Transverse colon (tissue), 4 donors: ENCODE measurements around the gene RAB40C. TPM values are rescaled to one million over a fixed set of nuclear protein-coding genes. Genes with fewer than 3 reads are reported as not detected.

Experiments
- DNase-seq: peaks from one replicate; pipeline ENCODE4 v3.0.0-alpha.2; 2019
- H3K27ac ChIP-seq, 4 donors: fragments of 200-600 bp; sonication (generic); 2 replicates each; pipeline ENCODE4 v1.5.1; 2016 to 2018; ENCODE audit warnings: inconsistent platforms in 4 of 4
- H3K27me3 ChIP-seq: fragments of 200-600 bp; sonication (generic); 2 replicates; pipeline ENCODE4 v1.5.1; 2017; ENCODE audit warnings: inconsistent platforms
- H3K36me3 ChIP-seq, 4 donors: fragments of 200-600 bp; sonication (generic); 2 replicates each; pipeline ENCODE4 v1.5.1; 2017 to 2019; ENCODE audit warnings: inconsistent platforms in 4 of 4
- H3K4me1 ChIP-seq, 4 donors: fragments of 200-600 bp; sonication (generic); 2 replicates each; pipeline ENCODE4 v1.5.1; 2017 to 2020; ENCODE audit warnings: inconsistent platforms in 4 of 4
- H3K4me3 ChIP-seq, 4 donors: fragments of 200-600 bp; sonication (generic); 1 replicate in 1 of 4; 2 replicates in 3 of 4; pipeline versions ENCODE4 v1.5.1 to v1.6.1; 2017 to 2019; ENCODE audit warnings: inconsistent platforms in 4 of 4
- H3K9me3 ChIP-seq, 2 donors: fragments of 200-600 bp; sonication (generic); 2 replicates each; pipeline ENCODE4 v1.5.1; 2017 to 2019; ENCODE audit warnings: inconsistent platforms in 2 of 2
- EP300 ChIP-seq: sonication (generic); formaldehyde crosslinking; IDR thresholded peaks from one replicate; pipeline ENCODE4 v1.6.1; 2017; ENCODE audit warnings: antibody characterized with exemption, low read depth
- POLR2A ChIP-seq: fragments of 450-650 bp; IDR thresholded peaks from one replicate; pipeline ENCODE4 v1.6.1; 2016; ENCODE audit warnings: antibody characterized with exemption, mild to moderate bottlenecking, moderate library complexity
- POLR2AphosphoS5 ChIP-seq, 3 donors: sonication (generic); formaldehyde crosslinking; IDR thresholded peaks; one replicate each; pipeline ENCODE4 v1.6.1; 2016; ENCODE audit warnings: antibody characterized with exemption in 3 of 3
- WGBS, 2 donors: methylation state at CpG; one replicate each; pipeline ENCODE4 v1.1.5; 2018; ENCODE audit warnings: low coverage in 1 of 2; 5-methylcytosine and 5-hydroxymethylcytosine counted together
- in situ Hi-C, 4 donors: fragments of 200-750 bp; cut with MboI; loops; one replicate each; pipeline versions ENCODE4 v1.15.0 to v1.15.1; 2017; ENCODE audit warnings: low sequenced_read_pairs in 3 of 4, low pct_ligation_motif_present in 1 of 4, low pct_unique_long_range_greater_than_20kb in 1 of 4
- intact Hi-C: fragments of 100-400 bp; cut with DNase I; formaldehyde crosslinking; loops from one replicate; pipeline ENCODE4 v1.15.1; 2023; ENCODE audit warnings: low total_unique reads
- total RNA-seq, 4 donors: library from RNA; depleted of rRNA; stranded (reverse); fragments of >200 nt; gene quantifications; one replicate each; pipeline ENCODE4 v1.1.0, GENCODE V29; 2016
- TF ChIP-seq, protein P1 (sequence below), 5 experiments: fragments of 200-600 bp in 3 of 5; fragments of 450-650 bp in 2 of 5; sonication (generic) in 3 of 5; IDR thresholded peaks; 1 replicate in 2 of 5; 2 replicates in 3 of 5; pipeline ENCODE4 v1.5.1; 2016 to 2017; ENCODE audit warnings: antibody characterized with exemption in 5 of 5, inconsistent platforms in 3 of 5, mild to moderate bottlenecking in 2 of 5, moderate library complexity in 1 of 5

RAB40C gene
- total RNA-seq, 4 donors from 2014 or later = 54.8 to 111 (median 83.5) TPM

DNA sequence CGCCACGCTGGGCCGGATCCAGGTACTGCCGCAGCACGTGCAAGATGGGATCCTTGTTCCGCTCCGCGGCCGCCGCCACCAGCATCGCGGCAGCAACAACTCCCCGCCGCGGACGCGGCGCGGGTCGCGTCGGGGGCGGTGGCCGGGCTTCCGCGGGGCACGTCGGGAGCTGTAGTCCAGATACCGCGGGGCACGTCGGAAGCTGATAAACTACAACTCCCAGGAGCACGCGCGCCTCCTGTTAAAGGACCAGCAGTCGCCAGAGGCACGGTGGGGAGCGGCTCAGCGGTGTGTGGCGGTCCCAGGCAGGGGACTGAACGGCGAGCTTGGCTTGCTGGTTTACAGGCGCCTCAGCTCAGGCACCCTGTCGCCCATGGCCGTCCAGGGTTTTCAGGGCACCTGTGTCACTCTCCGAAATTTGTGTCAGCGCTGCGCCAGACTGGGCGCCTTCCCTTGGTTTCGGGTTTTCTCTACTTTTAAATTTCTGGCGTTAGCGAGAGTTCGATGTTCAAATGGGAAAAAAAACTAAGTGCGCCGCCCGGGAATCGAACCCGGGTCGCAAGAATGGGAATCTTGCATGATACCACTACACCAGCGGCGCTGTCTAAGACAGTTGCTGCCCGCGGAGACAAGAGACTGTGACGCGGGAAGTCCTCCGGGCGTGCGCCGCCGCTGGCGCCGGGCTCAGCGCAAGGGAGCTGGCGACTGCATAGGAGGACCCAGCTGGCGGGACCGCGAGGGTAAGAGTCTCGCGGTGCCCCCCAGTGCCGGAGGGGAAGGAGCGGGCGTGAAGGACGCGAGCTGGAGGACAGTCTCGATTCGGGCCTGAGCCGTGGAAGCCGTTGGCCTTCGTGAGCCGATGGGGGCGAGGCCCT is 46.6 kb downstream of the RAB40C start, which contains the start of gene METTL26:
Gene METTL26 (minus strand): TSS at position 100 of the 875 bp plus-strand sequence. CDS start 15 bp downstream, at position 85.
- Histone ChIP-seq H3K4me3 (peak within 1 kb of the TSS; percentile 73 to 94 (median 79)), H3K9me3 (no peaks in the 10 kb centered on the region), H3K36me3 (no peaks in the 10 kb centered on the region), H3K4me1 (peaks cover 11 to 22% (median 21%) of the 10 kb centered on the region in 4 donors), H3K27ac (peak within 1 kb of the TSS; percentile 96 to 100 (median 98)), H3K27me3 (no peaks in the 10 kb centered on the region)
- 0 to 5% methylated on average over 4 to 66 of the region's 91 CpGs for WGBS, 2 donors
- in situ Hi-C loops = no loop called here
- peak; percentile 97 for DNase-seq
- intact Hi-C loops = loop anchor here (1.0 kb wide), 1 partner anchor 47 kb away; no protein-coding TSS in a partner anchor
- peak; percentile 61 for TF ChIP-seq POLR2A
- TF ChIP-seq, protein P1, sequence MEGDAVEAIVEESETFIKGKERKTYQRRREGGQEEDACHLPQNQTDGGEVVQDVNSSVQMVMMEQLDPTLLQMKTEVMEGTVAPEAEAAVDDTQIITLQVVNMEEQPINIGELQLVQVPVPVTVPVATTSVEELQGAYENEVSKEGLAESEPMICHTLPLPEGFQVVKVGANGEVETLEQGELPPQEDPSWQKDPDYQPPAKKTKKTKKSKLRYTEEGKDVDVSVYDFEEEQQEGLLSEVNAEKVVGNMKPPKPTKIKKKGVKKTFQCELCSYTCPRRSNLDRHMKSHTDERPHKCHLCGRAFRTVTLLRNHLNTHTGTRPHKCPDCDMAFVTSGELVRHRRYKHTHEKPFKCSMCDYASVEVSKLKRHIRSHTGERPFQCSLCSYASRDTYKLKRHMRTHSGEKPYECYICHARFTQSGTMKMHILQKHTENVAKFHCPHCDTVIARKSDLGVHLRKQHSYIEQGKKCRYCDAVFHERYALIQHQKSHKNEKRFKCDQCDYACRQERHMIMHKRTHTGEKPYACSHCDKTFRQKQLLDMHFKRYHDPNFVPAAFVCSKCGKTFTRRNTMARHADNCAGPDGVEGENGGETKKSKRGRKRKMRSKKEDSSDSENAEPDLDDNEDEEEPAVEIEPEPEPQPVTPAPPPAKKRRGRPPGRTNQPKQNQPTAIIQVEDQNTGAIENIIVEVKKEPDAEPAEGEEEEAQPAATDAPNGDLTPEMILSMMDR (IDR thresholded peaks at IDR 0.05) = peak in 3 of 5 experiments; percentile 3 to 44 (median 20)
- TF ChIP-seq EP300 = no peak
- peak; percentile 13 to 83 (median 73) for TF ChIP-seq POLR2AphosphoS5 (IDR thresholded peaks at IDR 0.05)

GRCh38 chr16:637081-638018 is 47.5 kb downstream of the RAB40C start:
- Histone ChIP-seq H3K27me3 (no peaks in the 10 kb centered on the region), H3K4me1 (peaks cover 11 to 25% (median 21%) of the 10 kb centered on the region in 4 donors), H3K4me3 (peak overlapping the region; percentile 73 to 94 (median 79)), H3K36me3 (no peaks in the 10 kb centered on the region), H3K27ac (peak overlapping the region; percentile 96 to 100 (median 98)), H3K9me3 (no peaks in the 10 kb centered on the region)
- TF ChIP-seq, protein P1 (IDR thresholded peaks at IDR 0.05) = no peak
- TF ChIP-seq POLR2A (no peak), EP300 (no peak)
- DNase-seq = peak; percentile 92
- intact Hi-C loops = no loop called here
- in situ Hi-C loops = no loop called here
- whole genome bisulfite sequencing, 2 donors = 29% methylated on average over 22 of the region's 53 CpGs; no CpG with 5 or more reads in 1 of the 2 donors

DNA sequence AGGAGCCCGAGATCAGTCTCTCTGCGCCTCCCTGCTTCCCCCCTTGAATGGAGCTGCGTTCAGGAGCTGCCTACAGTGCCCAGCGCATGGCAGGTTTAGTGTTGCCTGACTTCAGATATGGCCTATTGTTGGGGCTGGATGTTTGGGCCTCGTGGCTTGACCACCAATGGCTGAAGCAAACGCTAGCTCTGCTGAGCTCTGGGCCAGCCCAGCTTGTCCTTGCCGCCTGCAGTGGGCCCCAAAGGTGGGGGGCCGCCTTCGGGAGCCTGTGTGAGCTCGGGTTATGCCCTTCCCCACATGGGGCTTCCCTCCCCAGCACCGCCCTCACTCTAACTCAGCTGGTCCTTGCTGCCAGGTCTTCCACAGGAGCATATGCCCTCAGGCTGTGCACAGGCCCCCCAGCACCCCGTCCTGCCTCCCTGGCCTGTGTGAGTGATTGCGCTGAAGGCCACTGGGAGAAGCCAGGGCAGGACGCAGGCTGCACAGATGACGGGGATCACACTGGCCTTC is 48.2 kb downstream of the RAB40C start:
- Histone ChIP-seq H3K27me3 (no peaks in the 10 kb centered on the region), H3K4me1 (peaks cover 17 to 33% (median 28%) of the 10 kb centered on the region in 4 donors), H3K27ac (peak overlapping the region in 3 of 4 donors; percentile 96 to 100 (median 98)), H3K4me3 (no peak overlapping the region), H3K9me3 (no peaks in the 10 kb centered on the region), H3K36me3 (no peaks in the 10 kb centered on the region)
- 85% methylated on average over 10 of the region's 15 CpGs; no CpG with 5 or more reads in 1 of the 2 donors for WGBS, 2 donors
- in situ Hi-C loops (no loop called here), intact Hi-C loops (no loop called here)
- no peak for DNase-seq
- no peak for TF ChIP-seq POLR2A
- TF ChIP-seq POLR2AphosphoS5 (IDR thresholded peaks at IDR 0.05) = no peak
- TF ChIP-seq, protein P1 (IDR thresholded peaks at IDR 0.05) = no peak
- no peak for TF ChIP-seq EP300
